Loucy (cell line): Measurements from ENCODE around the gene CTTNBP2.

Source experiments
- EZH2phosphoT487 ChIP-seq: fragments of 200-600 bp; IDR thresholded peaks from 2 replicates; pipeline ENCODE4 v1.6.1; 2018; ENCODE audit warnings: antibody characterized with exemption, mild to moderate bottlenecking, moderate library complexity, borderline replicate concordance
- TF ChIP-seq, protein P1 (sequence below): fragments of 200-600 bp; sonication (generic); conservative IDR thresholded peaks from 2 replicates; pipeline ENCODE4 v1.5.1; 2014; ENCODE audit warnings: mild to moderate bottlenecking, antibody characterized with exemption, low read length

DNA sequence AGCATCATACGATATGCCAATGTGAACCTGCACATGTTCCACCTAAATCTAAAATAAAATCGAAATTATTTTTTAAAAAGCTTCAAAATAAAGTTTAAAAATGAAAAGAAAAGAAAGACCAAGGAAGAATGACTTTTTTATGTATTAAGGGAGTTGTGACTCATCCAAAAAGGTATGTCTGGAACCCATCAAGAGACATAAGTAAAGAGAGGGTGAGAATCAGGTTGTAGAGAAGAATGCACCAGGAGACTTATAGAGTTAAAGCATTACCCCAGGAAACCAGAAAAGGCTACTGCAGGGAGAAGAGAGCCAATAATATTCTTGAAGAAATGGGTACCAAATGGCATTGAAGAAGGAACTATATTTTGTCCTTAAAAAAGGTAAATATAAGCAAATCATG lies 69.8 kb downstream of the CTTNBP2 start:
- TF ChIP-seq, protein P1, sequence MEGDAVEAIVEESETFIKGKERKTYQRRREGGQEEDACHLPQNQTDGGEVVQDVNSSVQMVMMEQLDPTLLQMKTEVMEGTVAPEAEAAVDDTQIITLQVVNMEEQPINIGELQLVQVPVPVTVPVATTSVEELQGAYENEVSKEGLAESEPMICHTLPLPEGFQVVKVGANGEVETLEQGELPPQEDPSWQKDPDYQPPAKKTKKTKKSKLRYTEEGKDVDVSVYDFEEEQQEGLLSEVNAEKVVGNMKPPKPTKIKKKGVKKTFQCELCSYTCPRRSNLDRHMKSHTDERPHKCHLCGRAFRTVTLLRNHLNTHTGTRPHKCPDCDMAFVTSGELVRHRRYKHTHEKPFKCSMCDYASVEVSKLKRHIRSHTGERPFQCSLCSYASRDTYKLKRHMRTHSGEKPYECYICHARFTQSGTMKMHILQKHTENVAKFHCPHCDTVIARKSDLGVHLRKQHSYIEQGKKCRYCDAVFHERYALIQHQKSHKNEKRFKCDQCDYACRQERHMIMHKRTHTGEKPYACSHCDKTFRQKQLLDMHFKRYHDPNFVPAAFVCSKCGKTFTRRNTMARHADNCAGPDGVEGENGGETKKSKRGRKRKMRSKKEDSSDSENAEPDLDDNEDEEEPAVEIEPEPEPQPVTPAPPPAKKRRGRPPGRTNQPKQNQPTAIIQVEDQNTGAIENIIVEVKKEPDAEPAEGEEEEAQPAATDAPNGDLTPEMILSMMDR: no peak
- no peak for TF ChIP-seq EZH2phosphoT487
